HL-60 (cell line): ENCODE data around the gene CACNA1C.

Source experiments
- DNase-seq, 2 experiments: peaks; one replicate each; pipeline ENCODE4 v3.0.0-alpha.2; 2010 to 2020; ENCODE audit warnings: low read depth in 1 of 2, low spot score in 1 of 2
- H3K27ac ChIP-seq: fragments of 250-450 bp; sonication (Bioruptor Pico); replicated peaks from 2 replicates; pipeline ENCODE4 v1.5.1; 2020; ENCODE audit warnings: mild to moderate bottlenecking, moderate library complexity
- H3K27me3 ChIP-seq: fragments of 250-450 bp; sonication (Bioruptor Pico); 2 replicates; pipeline ENCODE4 v1.5.1; 2021; ENCODE audit warnings: mild to moderate bottlenecking, moderate library complexity; ENCODE audit not compliant: insufficient read depth, poor library complexity, severe bottlenecking
- H3K4me3 ChIP-seq: replicated peaks from 2 replicates; pipeline ENCODE4 v1.5.1; 2011; ENCODE audit warnings: mild to moderate bottlenecking, control low read depth, low read length; ENCODE audit not compliant: insufficient read depth
- GABPA ChIP-seq: IDR thresholded peaks from 2 replicates; pipeline ENCODE4 v1.6.1; 2012; ENCODE audit warnings: low read depth
- POLR2AphosphoS5 ChIP-seq: IDR thresholded peaks from 2 replicates; pipeline ENCODE4 v1.6.1; 2012; ENCODE audit warnings: low read depth
- SPI1 ChIP-seq: IDR thresholded peaks from 2 replicates; pipeline ENCODE4 v1.6.1; 2012; ENCODE audit warnings: low read depth, mild to moderate bottlenecking, borderline replicate concordance
- TF ChIP-seq, protein P1 (sequence below): IDR thresholded peaks from one replicate; pipeline ENCODE4 v1.5.1; 2011; ENCODE audit warnings: low read length, control low read depth, inconsistent platforms; ENCODE audit not compliant: insufficient read depth
- TF ChIP-seq, protein P2 (sequence below): IDR thresholded peaks from 2 replicates; pipeline ENCODE4 v1.6.1; 2012; ENCODE audit warnings: low read depth; ENCODE audit not compliant: insufficient replicate concordance

Gene CACNA1C

DNA sequence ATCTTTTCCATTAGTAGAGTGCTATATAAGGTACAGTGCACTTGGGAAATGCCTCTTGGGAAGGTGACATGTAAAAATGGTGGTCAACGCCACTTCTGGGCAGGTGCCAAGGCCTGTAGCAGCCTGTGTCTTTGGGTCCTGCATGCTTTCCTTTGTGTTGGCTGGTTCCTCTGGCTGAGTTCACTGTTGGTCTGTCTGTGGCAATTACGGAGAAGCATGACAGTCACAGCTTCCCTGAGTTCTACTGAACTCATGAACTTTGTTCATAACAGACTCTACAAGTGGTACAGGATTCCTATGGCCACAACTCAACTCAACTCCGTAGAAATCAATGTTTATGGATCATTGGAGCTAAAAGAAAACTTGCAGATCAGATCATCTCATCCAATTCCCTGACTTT, 98.0 kb downstream of the CACNA1C start:
- no peak for DNase-seq
- TF ChIP-seq SPI1 = no peak
- no peak for TF ChIP-seq POLR2AphosphoS5
- TF ChIP-seq, protein P1, sequence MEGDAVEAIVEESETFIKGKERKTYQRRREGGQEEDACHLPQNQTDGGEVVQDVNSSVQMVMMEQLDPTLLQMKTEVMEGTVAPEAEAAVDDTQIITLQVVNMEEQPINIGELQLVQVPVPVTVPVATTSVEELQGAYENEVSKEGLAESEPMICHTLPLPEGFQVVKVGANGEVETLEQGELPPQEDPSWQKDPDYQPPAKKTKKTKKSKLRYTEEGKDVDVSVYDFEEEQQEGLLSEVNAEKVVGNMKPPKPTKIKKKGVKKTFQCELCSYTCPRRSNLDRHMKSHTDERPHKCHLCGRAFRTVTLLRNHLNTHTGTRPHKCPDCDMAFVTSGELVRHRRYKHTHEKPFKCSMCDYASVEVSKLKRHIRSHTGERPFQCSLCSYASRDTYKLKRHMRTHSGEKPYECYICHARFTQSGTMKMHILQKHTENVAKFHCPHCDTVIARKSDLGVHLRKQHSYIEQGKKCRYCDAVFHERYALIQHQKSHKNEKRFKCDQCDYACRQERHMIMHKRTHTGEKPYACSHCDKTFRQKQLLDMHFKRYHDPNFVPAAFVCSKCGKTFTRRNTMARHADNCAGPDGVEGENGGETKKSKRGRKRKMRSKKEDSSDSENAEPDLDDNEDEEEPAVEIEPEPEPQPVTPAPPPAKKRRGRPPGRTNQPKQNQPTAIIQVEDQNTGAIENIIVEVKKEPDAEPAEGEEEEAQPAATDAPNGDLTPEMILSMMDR = no peak
- no peak for TF ChIP-seq GABPA
- TF ChIP-seq, protein P2, sequence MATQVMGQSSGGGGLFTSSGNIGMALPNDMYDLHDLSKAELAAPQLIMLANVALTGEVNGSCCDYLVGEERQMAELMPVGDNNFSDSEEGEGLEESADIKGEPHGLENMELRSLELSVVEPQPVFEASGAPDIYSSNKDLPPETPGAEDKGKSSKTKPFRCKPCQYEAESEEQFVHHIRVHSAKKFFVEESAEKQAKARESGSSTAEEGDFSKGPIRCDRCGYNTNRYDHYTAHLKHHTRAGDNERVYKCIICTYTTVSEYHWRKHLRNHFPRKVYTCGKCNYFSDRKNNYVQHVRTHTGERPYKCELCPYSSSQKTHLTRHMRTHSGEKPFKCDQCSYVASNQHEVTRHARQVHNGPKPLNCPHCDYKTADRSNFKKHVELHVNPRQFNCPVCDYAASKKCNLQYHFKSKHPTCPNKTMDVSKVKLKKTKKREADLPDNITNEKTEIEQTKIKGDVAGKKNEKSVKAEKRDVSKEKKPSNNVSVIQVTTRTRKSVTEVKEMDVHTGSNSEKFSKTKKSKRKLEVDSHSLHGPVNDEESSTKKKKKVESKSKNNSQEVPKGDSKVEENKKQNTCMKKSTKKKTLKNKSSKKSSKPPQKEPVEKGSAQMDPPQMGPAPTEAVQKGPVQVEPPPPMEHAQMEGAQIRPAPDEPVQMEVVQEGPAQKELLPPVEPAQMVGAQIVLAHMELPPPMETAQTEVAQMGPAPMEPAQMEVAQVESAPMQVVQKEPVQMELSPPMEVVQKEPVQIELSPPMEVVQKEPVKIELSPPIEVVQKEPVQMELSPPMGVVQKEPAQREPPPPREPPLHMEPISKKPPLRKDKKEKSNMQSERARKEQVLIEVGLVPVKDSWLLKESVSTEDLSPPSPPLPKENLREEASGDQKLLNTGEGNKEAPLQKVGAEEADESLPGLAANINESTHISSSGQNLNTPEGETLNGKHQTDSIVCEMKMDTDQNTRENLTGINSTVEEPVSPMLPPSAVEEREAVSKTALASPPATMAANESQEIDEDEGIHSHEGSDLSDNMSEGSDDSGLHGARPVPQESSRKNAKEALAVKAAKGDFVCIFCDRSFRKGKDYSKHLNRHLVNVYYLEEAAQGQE = no peak
- Histone ChIP-seq H3K27me3 (no peaks in the 10 kb centered on the region), H3K4me3 (no peak overlapping the region), H3K27ac (no peak overlapping the region)

DNA sequence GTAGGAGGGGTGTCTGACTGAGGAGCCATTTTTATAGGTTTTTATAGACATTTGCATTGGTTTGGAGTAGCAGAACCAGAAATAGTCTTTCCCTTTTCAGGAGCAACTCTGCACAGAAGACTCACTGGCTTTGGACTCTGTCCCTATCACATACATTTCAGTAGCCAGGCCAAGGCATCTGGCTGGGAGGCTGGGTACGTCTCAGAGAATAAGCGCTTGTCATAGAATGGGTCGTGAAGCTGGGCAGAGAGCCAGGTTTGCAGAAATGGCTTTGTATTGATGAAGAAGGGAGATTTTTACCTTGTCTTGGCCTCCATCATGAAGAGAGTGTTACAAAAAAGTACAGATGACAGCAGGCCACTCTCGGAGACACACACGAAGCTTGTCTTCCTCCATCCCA, 98.6 kb downstream of the CACNA1C start:
- no peak for TF ChIP-seq POLR2AphosphoS5
- TF ChIP-seq GABPA = no peak
- no peak for TF ChIP-seq SPI1
- TF ChIP-seq, protein P2 = no peak
- TF ChIP-seq, protein P1 = no peak
- no peak overlapping the region for H3K27ac ChIP-seq
- DNase-seq = no peak
- H3K27me3 ChIP-seq = no peaks in the 10 kb centered on the region
- no peak overlapping the region for H3K4me3 ChIP-seq

DNA sequence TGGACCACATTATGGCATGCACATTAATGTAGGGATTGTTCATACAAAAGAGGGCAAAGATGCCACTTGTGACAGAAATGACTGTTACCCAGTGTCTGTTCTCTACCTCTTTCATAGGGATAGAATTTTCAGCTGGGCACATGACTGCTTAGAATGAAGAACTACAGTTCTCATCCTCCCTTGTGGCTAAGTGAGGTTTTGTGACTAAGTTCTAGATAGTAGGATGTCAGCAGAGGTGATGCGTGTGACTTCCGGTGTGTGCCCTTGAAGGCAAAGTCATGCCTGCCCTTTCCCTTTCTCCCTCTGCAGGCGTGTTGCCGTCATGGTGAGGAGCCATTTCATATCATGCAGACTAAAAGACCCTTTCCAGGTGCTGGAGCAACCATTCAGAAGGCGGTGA, 99.3 kb downstream of the CACNA1C start:
- no peak for TF ChIP-seq GABPA
- TF ChIP-seq SPI1 = no peak
- TF ChIP-seq, protein P2 = no peak
- no peak for TF ChIP-seq POLR2AphosphoS5
- H3K27me3 ChIP-seq = no peaks in the 10 kb centered on the region
- no peak for DNase-seq
- no peak overlapping the region for H3K27ac ChIP-seq
- no peak overlapping the region for H3K4me3 ChIP-seq

DNA sequence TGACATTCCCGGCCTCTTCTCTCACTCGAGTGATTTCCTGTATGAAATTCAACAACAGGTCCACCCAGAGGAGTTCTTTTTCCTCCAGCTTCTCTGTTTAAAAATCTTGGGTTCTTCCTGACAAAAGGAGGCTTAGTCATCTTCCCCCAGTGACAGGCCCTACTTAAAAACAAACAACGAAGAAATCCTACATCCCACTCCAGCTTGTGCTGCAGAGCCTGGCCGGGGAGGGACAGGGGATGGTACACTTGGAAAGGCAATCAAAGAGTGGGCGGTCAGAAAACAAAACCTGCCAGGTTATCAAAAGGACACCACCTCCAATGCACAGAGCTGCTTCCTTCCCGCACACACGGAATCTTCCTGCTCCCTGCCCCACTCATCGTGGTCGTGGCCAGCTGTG, 101.3 kb downstream of the CACNA1C start:
- TF ChIP-seq SPI1 = no peak
- no peak for TF ChIP-seq GABPA
- TF ChIP-seq POLR2AphosphoS5 = no peak
- TF ChIP-seq, protein P1 = no peak
- TF ChIP-seq, protein P2 = no peak
- H3K27me3 ChIP-seq = no peaks in the 10 kb centered on the region
- H3K4me3 ChIP-seq = no peak overlapping the region
- no peak for DNase-seq
- H3K27ac ChIP-seq = no peak overlapping the region
